HG03066 (cell line): Measurements from ENCODE around the gene KCNC3.

ENCODE experiments used
- ATAC-seq: cut with Tn5 transposase; IDR thresholded peaks from one replicate; pipeline ENCODE4 v1.9.1; 2021; ENCODE audit warnings: low read depth; ENCODE audit not compliant: unreplicated experiment

The KCNC3 gene

GRCh38 chr19:50280983-50281382 is 48.2 kb downstream of the KCNC3 start:
- ATAC-seq = no peak

DNA sequence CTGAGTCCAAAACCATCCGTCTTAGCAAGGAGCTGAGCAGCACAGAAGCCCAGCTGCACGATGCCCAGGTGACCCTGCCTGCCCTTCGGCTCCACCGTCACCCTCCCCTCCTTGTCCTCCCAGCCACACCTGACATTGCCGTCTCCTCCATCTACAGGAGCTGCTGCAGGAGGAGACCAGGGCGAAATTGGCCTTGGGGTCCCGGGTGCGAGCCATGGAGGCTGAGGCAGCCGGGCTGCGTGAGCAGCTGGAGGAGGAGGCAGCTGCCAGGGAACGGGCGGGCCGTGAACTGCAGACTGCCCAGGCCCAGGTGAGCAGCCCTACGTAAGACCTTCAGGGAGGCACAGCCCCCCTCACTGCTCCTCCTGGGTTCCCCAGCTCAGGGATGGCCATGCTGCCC is 49.1 kb downstream of the KCNC3 start:
- no peak for ATAC-seq

- no peak for ATAC-seq
These were observed 51.1 kb downstream of the KCNC3 start for GRCh38 chr19:50277966-50278580.

DNA sequence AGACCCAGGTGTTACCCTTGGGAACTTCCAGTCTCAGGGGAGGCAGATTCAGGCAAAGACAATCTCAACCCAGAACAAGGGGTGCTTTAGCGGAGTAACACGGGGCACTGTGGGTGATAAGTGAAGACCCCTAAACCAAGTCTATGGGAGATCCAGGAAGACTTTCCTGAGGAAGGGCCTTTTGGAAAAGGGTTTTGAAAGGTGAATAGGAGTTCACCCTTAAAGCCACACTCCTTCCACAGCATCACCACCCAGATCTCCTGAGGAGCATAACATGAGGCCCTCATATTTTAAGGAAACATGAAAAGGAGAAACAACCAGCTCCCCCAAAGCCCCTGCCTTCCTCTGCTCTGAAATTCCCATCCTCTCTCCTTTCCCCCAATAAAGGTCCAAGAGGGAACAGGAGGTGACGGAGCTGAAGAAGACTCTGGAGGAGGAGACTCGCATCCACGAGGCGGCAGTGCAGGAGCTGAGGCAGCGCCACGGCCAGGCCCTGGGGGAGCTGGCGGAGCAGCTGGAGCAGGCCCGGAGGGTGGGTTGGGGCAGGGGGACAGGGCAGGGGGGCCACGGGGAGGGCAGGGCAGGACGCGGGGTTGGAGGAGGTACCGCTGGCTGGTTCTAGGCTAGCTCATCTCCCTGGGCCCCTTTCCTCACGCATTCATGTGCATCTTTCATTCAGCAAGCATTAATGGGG is 52.7 kb downstream of the KCNC3 start:
- no peak for ATAC-seq

GRCh38 chr19:50275577-50276368 is 53.4 kb downstream of the KCNC3 start:
- no peak for ATAC-seq

DNA sequence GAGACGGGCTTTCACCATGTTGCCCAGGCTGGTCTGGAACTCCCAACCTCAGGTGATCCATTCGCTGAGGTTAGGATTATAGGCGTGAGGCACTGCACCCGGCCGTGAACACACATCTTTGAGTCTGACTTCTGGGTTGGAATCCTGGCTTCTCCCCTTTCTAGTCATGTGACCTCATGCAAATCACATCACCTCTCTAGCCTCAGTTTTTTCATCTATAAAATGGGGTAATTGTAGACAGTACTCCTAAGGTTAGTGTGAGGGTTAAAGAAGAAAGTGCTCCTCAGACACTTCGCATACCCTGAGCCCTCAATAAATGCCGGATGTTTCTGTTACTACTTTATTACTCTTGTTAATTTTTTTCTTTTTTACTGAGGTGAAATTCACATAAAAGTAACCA is 55.4 kb downstream of the KCNC3 start:
- ATAC-seq = no peak

- ATAC-seq = no peak
These were observed 56.8 kb downstream of the KCNC3 start for GRCh38 chr19:50272263-50272897.

DNA sequence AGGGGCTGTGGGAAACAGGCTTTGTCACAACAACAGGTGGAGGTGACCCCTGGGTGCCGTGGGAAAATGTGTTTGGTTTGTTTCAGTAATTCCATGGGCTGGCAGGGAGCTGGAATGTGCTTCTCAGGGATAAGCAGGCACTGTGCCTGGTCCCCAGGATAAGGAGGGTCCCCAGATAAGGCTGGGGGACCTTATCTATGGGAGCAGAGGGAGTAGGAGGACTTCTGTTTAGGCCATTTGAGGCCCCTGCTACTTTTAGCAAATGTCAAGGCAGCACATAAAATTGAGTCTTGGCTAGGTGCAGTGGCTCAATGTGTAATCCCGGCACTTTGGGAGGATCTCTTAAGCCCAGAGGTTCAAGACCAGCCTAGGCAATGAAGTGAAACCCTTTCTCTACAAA is 59.5 kb downstream of the KCNC3 start:
- no peak for ATAC-seq

DNA sequence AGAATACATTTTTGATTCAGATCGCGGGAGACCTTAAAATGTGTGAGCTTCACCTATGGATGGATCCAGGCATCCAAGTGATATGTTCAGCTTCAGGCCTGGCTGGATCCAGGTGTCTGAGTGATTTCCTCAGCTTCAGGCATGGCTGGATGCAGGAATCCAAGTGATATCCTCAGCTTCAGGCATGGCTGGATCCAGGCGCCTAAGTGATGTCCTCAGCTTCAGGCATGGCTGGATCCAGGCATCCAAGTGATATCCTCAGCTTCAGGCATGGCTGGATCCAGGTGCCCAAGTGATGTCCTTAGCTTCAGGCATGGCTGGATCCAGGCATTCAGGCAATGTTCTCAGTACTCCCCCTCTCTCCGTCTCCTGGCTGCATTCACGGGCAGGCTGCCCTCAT is 60.7 kb downstream of the KCNC3 start:
- ATAC-seq = no peak

GRCh38 chr19:50268041-50268440 is 61.1 kb downstream of the KCNC3 start:
- no peak for ATAC-seq

DNA sequence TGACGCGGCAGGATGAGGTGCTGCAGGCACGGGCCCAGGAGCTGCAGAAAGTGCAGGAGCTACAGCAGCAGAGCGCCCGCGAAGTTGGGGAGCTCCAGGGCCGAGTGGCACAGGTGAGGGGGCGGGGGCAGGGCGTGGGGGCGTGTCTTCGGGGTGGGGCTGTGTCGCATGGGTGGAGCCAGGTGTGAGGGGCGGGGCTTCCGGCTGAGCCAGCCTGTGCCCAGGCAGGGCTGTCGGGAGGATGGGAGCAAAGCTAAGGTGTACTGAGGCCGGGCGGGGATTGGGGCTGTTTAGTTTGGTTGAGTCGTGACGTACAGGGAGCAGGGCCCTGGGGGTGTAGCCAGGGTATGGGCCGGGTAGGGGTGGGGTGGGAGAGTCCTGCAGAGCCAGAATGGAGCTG is 62.3 kb downstream of the KCNC3 start:
- no peak for ATAC-seq

DNA sequence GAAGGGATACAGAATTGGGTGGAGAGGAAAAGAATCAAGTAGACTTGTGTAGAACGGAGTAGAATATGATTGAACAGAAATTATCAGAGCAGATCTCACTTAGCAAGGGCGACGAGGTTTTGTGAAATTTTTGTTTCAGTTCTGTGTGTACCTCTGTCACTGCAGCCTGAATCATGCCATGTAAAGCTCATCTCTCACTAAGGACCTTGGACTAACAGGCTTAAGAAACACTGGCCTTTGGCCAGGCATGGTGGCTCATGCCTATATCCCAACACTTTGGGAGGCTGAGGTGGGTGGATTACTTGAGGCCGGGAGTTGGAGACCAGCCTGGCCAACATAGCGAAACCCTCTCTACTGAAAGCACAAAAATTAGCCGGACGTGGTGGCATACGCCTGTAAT is 63.1 kb downstream of the KCNC3 start:
- ATAC-seq = no peak

- no peak for ATAC-seq
These were observed 64.5 kb downstream of the KCNC3 start for GRCh38 chr19:50264483-50265186.

GRCh38 chr19:50263176-50263575 is 66.0 kb downstream of the KCNC3 start:
- ATAC-seq = no peak
